ENCODE data around the gene CLCN7.

CLCN7 gene

DNA sequence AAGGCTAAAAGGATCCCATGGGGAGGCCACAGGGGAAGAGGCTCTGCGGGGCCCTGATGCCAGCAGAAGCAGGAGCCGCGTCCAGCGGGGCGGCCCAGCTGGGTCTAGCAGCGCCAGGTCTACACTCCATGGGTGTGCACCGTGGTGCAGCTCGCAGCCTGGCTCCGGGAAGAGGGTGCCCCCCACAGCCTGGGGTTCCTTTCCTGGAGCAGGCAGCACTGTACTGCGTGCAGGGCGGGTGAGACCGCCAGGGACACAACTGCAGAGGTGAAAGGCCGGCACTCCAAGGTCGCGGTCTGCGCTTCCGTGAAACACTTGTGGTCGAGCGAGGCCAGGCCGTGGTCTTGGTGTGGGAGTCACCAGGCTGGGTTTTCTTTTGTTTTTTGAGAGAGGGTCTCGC, 24.0 kb downstream of the CLCN7 start:
- H3K27me3 Mint-ChIP-seq (ENCODE audit: low read depth) = no peaks in the 10 kb centered on the region
- TF ChIP-seq, protein P1, sequence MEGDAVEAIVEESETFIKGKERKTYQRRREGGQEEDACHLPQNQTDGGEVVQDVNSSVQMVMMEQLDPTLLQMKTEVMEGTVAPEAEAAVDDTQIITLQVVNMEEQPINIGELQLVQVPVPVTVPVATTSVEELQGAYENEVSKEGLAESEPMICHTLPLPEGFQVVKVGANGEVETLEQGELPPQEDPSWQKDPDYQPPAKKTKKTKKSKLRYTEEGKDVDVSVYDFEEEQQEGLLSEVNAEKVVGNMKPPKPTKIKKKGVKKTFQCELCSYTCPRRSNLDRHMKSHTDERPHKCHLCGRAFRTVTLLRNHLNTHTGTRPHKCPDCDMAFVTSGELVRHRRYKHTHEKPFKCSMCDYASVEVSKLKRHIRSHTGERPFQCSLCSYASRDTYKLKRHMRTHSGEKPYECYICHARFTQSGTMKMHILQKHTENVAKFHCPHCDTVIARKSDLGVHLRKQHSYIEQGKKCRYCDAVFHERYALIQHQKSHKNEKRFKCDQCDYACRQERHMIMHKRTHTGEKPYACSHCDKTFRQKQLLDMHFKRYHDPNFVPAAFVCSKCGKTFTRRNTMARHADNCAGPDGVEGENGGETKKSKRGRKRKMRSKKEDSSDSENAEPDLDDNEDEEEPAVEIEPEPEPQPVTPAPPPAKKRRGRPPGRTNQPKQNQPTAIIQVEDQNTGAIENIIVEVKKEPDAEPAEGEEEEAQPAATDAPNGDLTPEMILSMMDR (IDR thresholded peaks at IDR 0.05; ENCODE audit: unreplicated experiment in 3 of 3) = no peak

DNA sequence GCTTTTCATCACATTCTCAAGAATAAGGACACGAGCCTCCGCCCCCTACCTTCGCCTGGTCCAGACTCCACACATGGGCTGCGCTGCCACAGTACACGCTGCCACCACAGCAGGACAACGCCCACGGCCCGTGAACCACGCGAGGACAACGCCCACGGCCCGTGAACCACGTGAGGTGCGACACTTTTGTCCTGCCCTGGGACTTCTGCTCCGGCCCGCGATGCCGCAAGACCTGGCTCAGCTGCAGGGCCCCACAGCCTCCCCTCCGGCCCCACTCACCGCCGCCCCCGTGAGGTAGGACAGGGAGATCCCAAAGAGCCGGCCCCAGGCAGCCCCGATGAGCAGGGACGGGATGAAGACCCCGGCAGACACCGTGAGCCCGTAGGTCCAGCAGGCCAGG, 24.6 kb downstream of the CLCN7 start:
- TF ChIP-seq, protein P1 (IDR thresholded peaks at IDR 0.05; ENCODE audit: unreplicated experiment in 3 of 3) = no peak
- no peak overlapping the region for H3K27ac Mint-ChIP-seq
- H3K36me3 Mint-ChIP-seq (ENCODE audit: low read depth) = peaks cover 8% of the 10 kb centered on the region
- no peak overlapping the region for H3K4me3 Mint-ChIP-seq
- no peaks in the 10 kb centered on the region for H3K27me3 Mint-ChIP-seq (ENCODE audit: low read depth)
- H3K9me3 Mint-ChIP-seq = no peaks in the 10 kb centered on the region
- H3K4me1 Mint-ChIP-seq = no peaks in the 10 kb centered on the region

More for the DNA sequence above, 24.0 kb downstream of the CLCN7 start:
- Mint-ChIP-seq H3K9me3 (no peaks in the 10 kb centered on the region), H3K27ac (no peak overlapping the region), H3K36me3 (ENCODE audit: low read depth) (peaks cover 8% of the 10 kb centered on the region), H3K4me1 (no peaks in the 10 kb centered on the region), H3K4me3 (no peak overlapping the region)

DNA sequence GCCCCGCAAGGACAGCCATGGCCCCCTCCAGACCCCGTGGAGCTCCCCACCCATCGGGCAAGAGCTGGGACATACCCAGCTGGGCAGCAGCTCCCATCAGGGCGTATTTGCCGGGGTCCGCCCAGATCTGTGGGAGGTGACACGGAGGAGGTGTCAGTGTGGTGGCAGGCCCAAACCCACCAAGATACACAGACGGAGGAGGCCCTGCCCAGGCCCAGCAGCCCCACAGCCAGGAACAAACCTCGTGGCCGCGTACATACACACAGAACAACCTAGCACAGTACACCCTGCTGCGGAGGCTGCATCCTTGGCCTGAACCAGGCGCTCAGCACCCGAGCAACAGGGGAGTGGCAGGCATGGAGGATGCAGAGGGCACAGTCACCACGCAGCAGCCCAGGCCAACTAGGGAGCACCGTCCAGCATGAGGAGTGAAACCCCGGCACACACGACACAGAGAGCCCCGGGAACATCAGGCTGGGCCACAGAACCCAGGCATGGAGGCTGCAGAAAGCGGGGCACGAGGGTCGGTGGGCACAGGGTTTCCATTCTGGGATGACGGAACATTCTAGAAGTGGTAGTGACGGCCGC, 25.5 kb downstream of the CLCN7 start:
- TF ChIP-seq, protein P1 (IDR thresholded peaks at IDR 0.05; ENCODE audit: unreplicated experiment in 3 of 3) = no peak
- peaks cover 8% of the 10 kb centered on the region for H3K36me3 Mint-ChIP-seq (ENCODE audit: low read depth)
- no peak overlapping the region for H3K27ac Mint-ChIP-seq
- no peaks in the 10 kb centered on the region for H3K9me3 Mint-ChIP-seq
- no peaks in the 10 kb centered on the region for H3K27me3 Mint-ChIP-seq (ENCODE audit: low read depth)
- H3K4me3 Mint-ChIP-seq = no peak overlapping the region
- H3K4me1 Mint-ChIP-seq = no peaks in the 10 kb centered on the region

DNA sequence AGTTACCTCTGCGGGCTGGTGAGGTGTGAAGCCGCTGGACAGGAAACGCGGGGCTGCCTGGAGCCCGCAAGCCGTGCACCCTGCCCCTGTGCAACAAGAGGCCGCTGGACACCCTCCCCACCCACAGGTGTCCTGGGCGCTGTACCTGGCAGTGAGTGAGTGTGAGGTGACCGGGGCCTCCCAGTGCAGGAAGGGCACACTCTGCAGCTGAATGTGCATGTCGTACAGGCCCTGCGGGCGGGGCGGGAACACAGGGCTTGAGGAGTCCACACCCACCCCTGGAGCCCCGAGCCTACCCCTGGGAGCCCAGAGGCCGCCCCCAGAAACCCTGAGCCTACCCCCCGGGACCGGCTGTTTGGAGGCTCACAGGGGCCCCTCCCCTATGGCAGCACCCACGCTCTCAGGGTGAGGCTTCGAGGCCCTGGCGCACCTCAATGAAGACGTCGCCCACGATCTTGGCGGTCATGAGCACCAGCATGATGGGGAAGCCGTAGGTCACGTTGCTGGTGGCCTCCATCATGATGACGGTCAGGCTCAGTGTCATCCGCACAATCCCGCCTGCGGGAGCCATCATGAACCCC, 26.2 kb downstream of the CLCN7 start:
- Mint-ChIP-seq H3K9me3 (no peaks in the 10 kb centered on the region), H3K4me3 (no peak overlapping the region), H3K4me1 (no peaks in the 10 kb centered on the region), H3K27ac (no peak overlapping the region), H3K36me3 (ENCODE audit: low read depth) (peaks cover 8% of the 10 kb centered on the region), H3K27me3 (ENCODE audit: low read depth) (no peaks in the 10 kb centered on the region)
- TF ChIP-seq, protein P1 (IDR thresholded peaks at IDR 0.05; ENCODE audit: unreplicated experiment in 3 of 3) = no peak

DNA sequence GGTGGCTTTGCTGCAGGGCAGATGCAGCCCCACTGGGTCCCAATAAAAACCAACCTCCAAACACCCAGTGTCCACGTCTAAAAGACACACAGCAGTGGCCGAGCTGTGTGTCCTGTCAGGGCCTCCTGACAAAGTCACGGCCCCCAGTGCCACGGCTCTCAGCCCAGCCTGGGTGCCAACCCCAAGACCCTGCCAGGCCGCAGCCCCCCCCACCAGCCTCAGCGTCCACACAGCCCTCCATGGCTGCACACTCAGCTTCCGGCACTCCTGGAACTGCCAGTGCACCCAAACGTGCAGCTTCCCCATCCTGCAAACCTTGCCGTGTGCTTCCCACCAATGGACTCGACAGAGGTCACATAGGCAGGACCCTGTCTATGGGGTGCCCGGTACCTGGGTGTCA, 26.9 kb downstream of the CLCN7 start:
- Mint-ChIP-seq H3K4me1 (no peaks in the 10 kb centered on the region), H3K27ac (no peak overlapping the region), H3K4me3 (no peak overlapping the region), H3K9me3 (no peaks in the 10 kb centered on the region), H3K36me3 (ENCODE audit: low read depth) (peaks cover 8% of the 10 kb centered on the region), H3K27me3 (ENCODE audit: low read depth) (no peaks in the 10 kb centered on the region)
- TF ChIP-seq, protein P1 (IDR thresholded peaks at IDR 0.05; ENCODE audit: unreplicated experiment in 3 of 3) = no peak

All from nephron (organoid).